HG02571 (cell line): Measurements from ENCODE around the gene SNAPC1.
A peak's percentile ranks its signal among the peaks of the same experiment; 100 is the strongest.

Source experiments
- ATAC-seq: cut with Tn5 transposase; IDR thresholded peaks from one replicate; pipeline ENCODE4 v1.9.1; 2021; ENCODE audit warnings: mild to moderate bottlenecking, moderate library complexity; ENCODE audit not compliant: unreplicated experiment

SNAPC1 gene

GRCh38 chr14:61811882-61812346, 49.7 kb downstream of the SNAPC1 start:
- ATAC-seq = no peak

DNA sequence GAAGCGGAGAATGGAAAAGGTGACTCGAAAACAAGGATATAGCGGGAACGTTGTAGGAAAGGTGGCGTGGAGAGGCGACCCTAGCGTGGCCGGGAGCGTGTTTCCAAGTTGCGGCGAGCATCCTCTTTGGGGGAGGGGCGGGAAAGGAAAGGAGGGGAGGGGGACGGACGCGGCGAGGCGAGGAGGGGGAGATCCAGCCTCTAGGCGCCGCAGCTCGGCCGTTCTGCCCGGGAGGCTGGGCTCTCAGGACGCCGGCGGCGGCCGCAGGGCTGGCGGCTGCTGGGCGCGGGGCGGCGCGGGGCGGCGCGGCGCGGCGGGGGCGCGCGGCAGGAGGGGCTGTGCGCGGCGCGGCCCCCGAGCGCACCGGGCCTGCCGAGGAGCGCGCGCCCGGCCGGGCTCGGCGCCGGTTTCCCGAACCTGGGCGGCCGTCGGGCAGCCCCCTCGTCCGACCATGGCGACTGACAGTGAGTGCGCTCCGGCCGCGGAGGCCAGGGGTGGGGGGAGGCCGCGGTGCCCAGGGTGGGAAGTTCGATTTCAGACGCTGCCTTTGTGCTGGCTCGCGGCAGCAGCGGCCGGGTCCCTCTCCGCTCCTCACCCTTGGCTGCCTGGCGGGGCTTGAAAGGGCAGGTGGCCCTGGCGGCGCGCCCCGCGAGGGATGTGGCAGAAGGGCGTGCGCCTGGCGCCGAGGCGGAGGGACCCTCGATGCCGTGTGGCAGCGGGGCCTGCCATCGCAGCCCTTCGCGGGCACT, 50.3 kb downstream of the SNAPC1 start, which contains the start of gene SYT16:
Gene SYT16, plus strand, starts transcription at position 357 of the 749 bp plus-strand sequence.
- no peak for ATAC-seq

DNA sequence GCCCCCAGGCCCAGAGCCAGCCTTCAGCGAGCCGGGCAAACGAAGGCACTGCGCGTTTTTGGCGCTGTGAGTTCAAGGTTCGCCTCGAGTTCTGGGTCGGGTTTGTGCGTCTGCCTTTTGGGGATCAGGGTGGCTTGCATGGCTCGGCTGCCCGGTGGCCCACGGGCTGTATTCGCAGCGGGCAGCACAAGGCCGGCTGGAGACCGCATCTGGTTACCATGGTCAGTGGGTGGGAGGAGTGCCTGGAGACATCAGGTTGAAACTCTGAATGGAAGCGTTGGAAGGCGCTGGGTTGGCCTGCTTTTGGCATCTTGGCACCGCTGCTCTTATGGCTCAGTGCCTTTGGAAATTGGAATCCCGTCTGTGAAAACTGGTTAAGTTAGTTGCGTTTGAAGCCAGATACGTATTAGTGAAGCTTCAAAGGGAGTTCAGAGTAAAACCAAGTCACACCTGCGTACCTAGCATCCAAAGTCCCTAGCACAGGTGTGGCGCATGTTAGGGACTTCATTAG, 50.9 kb downstream of the SNAPC1 start:
- no peak for ATAC-seq

DNA sequence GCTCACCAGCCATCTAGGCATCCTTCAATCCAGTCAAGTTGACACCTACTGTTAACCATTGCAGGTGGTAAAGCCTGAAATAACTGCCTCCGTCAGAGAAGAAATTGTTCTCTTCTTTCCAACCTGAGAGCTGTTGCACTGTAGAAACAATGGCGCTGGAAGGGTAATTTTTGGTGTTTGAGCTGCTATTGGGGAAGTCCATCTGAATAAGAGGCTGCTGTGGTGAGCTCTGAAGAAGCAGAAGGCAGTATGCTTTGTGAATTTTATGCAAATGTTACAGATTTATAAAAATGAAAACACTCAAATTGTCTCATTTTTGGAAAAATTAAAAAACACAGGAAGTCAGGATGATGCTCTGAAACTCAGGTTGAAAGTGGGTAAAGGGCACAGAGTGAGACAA, 60.2 kb downstream of the SNAPC1 start:
- ATAC-seq = no peak

GRCh38 chr14:61832783-61833182, 70.6 kb downstream of the SNAPC1 start:
- no peak for ATAC-seq

- no peak for ATAC-seq
Observed at GRCh38 chr14:61836184-61836583, 74.0 kb downstream of the SNAPC1 start.

GRCh38 chr14:61836807-61837206, 74.6 kb downstream of the SNAPC1 start:
- ATAC-seq = no peak

GRCh38 chr14:61837336-61838229, 75.4 kb downstream of the SNAPC1 start:
- peak; percentile 89 for ATAC-seq

GRCh38 chr14:61838661-61839245, 76.5 kb downstream of the SNAPC1 start:
- no peak for ATAC-seq

DNA sequence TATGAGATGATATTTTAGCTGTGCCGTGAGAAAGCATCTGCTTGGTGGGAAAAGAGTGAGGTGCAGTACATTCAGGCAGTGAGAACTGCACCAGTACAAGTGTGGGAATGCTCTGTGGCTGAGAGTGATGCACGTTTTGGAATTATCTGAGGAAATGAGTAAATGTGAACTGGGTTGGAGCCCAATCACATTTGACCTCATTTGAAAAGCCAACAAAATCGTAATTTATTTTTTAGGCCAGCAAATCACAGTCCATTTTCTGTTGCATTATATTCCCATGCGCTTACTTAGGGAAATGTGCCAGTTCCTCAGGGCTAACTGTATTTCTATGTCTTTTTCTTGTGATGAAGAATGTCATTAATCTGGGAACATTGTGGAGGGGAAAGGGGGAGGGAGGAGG, 77.3 kb downstream of the SNAPC1 start:
- ATAC-seq = no peak

DNA sequence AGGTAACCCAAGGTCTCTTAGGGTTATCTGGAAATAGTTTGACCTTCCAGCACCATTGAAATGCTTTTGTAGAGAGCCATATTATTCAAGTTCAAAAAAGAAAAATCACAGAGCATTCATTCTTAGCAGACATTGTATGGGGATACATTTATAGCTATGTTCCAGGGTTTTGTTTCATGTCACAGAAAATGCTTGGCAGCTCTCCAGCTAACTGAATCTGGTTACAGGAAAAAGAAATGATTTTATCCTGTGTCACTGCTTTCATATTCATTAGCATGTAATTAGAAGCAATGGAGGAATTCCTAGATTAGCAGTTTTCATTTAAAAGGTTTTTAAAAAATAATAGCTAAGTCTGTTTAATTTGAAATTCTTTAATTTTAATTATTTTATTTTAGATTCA, 78.9 kb downstream of the SNAPC1 start:
- no peak for ATAC-seq
